ENCODE results near the gene ITPA.
"Not testable (repeated sequence)": the region's sequence is repeated elsewhere in the genome, so short reads cannot be mapped to it uniquely, and the experiment has no call there.

The ITPA gene

DNA sequence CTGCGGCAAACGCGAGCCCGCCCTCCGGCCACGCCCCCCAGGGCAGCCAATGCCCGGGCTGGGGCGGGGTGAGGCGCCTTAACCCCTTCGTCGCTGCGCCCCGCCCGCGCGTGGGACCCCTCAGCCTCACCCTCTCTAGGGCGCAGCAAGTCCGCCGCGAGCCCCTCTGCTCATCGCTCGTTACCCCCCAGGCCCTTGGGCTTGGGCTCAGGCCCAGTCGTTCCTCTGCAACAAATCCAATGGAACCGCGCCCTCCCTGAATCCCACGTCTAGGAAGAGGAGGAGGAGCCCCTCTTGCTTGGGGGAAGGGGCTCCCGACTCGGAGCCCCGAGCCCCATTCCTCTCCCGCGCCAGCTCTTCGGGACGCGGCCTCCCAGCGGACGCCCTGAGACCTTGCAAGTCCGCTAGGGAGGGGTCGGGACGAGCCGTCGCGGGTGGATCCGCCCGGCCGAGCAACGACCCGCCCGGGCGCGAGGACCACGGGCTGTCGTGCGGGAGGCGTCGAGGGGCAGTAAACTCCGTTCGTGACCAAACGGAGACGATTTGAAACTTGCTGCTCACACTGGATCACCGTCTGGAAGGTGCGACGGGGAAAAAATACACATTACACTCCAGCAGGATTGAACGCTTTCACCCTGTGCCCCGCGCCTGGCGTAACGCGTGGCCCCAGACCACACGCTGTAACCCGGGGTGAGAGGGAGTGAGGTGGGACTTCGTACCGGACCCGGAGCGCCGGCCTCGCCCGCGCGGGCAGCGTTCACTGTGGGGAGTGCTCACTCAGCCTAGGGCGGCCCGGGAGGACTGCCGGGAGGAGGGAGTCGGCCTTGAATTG is 35.5 kb upstream of the ITPA start:
- DNase-seq, result peak; percentile 11

DNA sequence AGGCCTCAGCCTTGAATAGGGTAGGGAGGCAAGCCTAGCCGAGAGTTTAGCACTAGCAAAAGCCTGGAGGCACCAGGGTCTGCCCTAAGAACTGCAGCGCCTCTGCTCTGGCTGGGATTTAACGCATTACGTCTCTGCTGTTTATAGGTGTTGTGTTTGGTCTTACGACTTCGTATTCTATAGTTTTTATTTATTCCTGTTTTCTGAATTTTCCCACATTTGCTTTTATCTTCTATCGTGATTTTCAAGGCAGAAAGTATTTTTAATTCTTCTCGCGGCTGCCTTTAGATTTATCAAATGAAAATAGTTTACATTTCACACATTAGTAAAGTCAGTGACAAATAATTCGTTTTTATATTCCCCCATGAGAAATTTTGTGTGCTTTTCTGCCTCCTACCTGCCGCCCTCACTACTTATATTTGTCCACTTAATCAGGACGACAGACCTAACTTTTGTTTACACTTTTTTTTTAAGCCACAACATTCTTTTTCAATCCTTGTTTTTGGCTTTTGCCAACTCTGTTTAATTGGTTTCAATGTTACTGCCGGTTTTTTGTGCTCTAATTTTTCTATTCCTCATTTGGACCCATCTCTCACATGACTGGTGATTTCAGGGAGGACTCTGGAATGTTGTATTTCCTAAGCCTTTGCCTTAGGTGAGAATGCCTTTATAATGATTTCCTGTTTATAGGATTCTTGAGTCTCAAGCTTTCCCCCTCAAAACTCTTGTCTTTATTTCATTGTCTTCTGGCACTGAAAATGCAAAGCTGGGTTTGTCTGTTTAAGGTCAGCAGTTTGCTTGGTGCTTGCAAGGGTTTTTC is 34.6 kb upstream of the ITPA start:
- DNase-seq, result no peak

GRCh38 chr20:3175270-3175669 is 34.0 kb upstream of the ITPA start:
- no peak for DNase-seq

DNA sequence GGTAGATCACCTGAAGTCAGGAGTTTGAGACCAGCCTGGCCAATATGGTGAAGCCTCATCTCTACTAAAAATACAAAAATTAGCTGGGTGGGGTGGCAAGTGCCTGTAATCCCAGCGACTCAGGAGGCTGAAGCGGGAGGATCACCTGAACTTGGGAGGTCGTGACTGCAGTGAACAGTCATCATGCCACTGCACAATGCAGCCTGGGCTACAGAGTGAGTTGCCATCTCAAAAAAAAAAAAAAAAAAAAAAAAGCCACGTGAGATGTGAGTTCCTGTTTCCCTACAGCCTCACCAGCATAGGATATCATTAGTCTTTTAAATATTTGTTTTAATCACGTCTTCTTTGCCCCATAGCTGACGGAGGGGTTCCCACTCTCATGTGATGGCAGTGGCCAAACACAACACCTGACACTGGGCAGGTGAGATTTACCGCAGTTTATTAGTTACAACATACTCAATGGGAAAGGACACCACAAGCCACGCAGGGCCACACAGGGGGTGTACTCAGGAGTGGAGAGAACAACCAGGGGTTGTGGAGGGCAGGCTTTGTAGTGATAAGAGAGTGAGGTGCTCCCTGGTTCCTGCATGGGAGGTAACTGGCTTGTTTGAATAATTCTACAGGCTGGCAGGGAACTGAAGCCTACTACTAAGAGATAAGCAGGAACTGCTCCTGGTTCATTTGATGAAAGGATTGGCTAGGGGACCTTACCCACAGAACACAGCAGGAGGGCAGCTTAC is 31.4 kb upstream of the ITPA start:
- DNase-seq, result no peak

DNA sequence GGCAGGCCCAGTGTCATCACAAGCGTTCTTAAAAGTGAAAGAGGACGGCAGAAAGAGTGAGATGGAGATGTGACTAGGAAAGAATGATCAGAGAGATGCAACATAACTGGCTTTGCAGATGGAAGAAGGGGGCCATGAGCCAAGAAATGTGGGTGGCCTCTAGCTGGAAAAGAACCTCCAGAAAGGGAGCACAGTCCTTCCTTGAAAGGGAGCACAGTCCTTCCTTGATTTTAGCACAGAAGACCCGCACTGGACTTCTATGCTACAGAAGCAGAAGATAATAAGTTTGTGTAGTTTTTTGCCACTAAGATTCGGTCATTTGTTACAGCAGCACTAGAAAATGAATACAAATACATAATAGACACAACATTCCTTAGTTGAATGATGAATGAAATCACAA is 29.0 kb upstream of the ITPA start:
- no peak for DNase-seq

- no peak for DNase-seq
Measured at GRCh38 chr20:3181270-3181669, 28.0 kb upstream of the ITPA start.

DNA sequence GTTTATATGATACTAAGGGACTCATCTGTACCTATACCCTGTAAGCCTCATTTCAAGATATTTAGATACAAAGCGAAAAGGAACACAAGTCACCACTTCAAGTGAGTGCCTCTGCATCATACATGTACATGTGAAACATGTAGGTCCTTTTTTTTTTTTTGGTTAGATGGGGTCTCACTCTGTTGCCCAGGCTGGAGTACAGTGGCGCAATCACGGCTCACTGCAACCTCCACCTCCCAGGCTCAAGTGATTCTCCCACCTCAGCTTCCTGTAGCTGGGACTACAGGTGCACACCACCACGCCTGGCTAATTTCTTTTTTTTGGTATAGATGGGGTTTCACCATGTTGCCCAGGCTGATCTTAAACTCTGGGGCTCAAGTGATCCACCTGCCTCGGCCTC is 26.9 kb upstream of the ITPA start:
- DNase-seq, result not testable (repeated sequence)

GRCh38 chr20:3183896-3184612 is 25.2 kb upstream of the ITPA start:
- DNase-seq, result no peak

DNA sequence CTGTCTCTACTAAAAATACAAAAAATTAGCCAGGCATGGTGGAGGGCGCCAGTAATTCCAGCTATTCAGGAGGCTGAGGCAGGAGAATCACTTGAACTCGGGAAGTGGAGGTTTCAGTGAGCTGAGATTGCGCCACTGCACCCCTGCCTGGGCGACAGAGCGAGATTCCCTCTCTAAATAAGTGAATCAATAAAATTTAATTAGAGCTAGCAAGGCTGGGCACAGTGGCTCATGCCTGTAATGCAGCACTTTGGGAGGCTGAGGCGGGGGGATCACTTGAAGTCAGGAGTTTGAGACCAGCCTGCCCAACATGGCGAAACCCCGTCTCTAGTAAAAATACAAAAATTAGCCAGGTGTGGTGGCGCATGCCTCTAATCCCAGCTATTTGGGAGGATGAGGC is 21.4 kb upstream of the ITPA start:
- not testable (repeated sequence) for DNase-seq

GRCh38 chr20:3188823-3189413 is 20.4 kb upstream of the ITPA start:
- no peak for DNase-seq

DNA sequence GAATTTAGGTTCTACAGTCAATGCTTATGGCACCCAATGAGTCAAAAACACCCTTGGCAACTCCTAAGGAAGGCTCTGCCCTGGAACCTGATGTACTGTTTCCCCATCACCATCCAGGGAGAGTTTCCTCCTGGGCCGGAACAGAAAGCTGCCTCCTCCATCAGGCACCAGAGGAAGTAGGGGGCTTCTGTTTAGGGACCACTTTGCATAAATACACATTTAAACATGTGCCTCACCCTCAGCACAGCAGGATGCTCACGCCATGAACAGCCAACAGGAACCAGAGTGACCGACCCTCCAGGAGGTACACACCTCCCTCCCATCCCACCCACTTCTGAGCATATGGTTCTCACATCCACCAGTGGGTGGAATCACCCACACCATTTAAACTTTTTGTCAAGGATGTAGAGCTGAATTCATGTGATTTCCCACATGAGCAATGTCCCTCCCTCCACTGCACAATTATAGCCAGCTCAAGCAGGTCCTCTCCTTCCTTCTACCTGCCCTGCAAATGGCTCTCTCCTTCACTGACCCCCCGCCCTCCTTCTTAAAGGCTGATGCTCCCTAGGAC is 19.7 kb upstream of the ITPA start:
- DNase-seq, result no peak

GRCh38 chr20:3190681-3191111 is 18.6 kb upstream of the ITPA start:
- DNase-seq, result no peak

DNA sequence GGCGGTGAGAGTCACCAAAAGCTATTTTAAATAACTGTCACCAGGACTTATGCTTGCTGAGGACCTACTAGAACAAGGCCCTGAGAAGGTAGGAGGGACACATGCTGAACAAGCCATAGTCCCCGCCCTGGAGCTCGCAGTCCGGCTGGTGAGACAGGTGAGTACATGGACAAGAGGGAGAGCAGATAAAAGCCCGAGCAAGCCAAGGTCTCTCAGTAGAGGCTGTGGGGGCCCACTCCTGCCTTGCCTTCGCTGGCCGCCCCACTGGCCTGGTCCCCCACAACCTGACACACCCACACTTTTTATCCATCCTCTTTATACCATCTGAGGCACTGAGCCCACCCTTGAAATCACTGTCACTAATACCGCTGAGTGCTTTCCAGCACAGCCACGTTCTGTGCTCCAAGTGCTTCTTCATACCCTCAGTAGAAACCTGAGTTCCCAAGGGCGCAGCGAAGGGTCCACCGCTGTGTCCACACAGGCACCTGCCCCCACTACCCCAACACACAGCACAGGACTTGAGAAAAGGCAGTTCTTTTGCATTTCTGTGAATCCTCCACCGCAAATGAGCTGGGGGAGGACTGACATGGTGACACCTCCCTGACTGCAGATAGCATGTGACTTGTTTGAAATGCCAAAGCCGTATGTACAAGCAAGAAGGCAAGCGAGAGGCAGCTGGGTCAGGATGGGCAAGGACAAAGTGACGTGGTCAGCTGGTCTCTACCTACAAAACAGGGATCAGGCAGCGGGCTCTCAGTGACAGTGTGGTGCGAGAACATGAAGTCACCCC is 16.9 kb upstream of the ITPA start:
- DNase-seq, result no peak

- DNase-seq, result no peak
Measured at GRCh38 chr20:3193806-3194616, 15.3 kb upstream of the ITPA start.

DNA sequence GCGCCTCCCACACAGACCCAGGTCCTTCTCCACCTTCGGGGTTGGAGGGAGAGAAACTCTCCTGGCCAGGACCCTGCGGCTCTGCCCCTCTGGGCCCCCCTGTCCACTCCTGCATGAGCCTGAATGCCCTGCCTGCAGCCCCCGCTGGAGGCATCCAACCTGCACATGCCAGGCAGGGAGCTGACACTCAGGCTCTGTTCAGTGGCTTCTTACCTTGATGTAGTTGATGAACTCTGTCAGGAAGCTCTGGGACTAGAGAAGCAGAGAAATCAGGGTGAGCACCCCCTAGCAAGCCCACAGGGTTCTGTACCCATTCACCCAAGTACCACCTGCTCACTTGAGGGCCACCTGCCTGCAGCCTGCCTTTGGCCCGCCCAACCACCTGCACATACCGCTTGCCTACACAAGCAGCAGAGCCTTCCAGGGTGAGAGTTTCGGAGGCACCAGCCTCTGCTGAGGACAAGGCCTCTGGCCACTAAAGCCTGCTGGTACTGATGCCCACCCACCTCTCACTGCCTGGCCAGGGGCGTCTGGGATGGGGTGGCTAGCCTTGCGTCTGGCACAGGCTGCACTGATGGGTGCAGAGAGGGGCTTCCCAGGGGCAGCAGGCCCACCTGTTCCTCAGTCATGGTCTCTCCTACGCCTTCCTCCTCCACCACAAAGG is 14.5 kb upstream of the ITPA start:
- DNase-seq, result no peak

- no peak for DNase-seq
Measured at GRCh38 chr20:3195590-3196237, 13.6 kb upstream of the ITPA start.

DNA sequence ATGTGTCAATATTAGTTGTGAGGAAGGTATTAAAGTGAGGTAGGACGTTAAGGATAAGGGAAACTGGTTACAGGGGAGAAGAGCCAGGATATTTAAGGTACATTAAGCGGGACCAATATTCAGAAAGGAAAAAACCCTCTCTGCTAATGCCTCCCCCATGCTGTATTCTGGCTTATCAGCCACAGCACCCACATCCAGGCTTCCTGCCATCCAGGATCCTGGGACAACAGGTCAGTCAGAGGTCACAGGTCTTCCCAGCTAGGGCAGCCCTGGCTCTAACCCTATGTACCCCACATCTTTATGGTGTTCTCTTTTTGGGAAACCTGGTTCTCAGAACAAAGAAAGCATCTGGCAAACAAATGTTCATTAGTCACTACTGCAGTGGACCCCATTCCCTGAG is 10.1 kb upstream of the ITPA start:
- DNase-seq, result no peak

- DNase-seq, result no peak
Measured at GRCh38 chr20:3199976-3200755, 9.1 kb upstream of the ITPA start.

All from GF-D8 (cell line).